Panc1 (cell line): ENCODE measurements around the gene ATAD2B.

ENCODE experiments used
- POLR2AphosphoS5 ChIP-seq: IDR thresholded peaks from 2 replicates; pipeline ENCODE4 v1.6.1; 2012; ENCODE audit warnings: mild to moderate bottlenecking, low read depth, low read length, moderate library complexity
- REST ChIP-seq, 2 experiments: IDR thresholded peaks; 2 replicates each; pipeline ENCODE4 v1.6.1; 2011 to 2012; ENCODE audit warnings: low read depth in 2 of 2, control low read depth in 1 of 2, low read length in 1 of 2, mild to moderate bottlenecking in 1 of 2, moderate library complexity in 1 of 2; ENCODE audit not compliant: insufficient read depth in 1 of 2
- SIN3A ChIP-seq: IDR thresholded peaks from 2 replicates; pipeline ENCODE4 v1.6.1; 2012; ENCODE audit warnings: low read depth, mild to moderate bottlenecking, low read length, moderate library complexity, borderline replicate concordance; ENCODE audit not compliant: insufficient read depth
- TCF7L2 ChIP-seq: IDR thresholded peaks from 2 replicates; pipeline ENCODE4 v1.6.1; 2011; ENCODE audit warnings: mild to moderate bottlenecking, low read depth, low read length, inconsistent platforms
- TF ChIP-seq, protein P1 (sequence below): fragments of 450-650 bp; IDR thresholded peaks from 2 replicates; pipeline ENCODE4 v1.5.1; 2017; ENCODE audit warnings: mild to moderate bottlenecking

- TF ChIP-seq, protein P1, sequence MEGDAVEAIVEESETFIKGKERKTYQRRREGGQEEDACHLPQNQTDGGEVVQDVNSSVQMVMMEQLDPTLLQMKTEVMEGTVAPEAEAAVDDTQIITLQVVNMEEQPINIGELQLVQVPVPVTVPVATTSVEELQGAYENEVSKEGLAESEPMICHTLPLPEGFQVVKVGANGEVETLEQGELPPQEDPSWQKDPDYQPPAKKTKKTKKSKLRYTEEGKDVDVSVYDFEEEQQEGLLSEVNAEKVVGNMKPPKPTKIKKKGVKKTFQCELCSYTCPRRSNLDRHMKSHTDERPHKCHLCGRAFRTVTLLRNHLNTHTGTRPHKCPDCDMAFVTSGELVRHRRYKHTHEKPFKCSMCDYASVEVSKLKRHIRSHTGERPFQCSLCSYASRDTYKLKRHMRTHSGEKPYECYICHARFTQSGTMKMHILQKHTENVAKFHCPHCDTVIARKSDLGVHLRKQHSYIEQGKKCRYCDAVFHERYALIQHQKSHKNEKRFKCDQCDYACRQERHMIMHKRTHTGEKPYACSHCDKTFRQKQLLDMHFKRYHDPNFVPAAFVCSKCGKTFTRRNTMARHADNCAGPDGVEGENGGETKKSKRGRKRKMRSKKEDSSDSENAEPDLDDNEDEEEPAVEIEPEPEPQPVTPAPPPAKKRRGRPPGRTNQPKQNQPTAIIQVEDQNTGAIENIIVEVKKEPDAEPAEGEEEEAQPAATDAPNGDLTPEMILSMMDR, result no peak
- TF ChIP-seq SIN3A (no peak), POLR2AphosphoS5 (no peak), REST (IDR thresholded peaks at IDR 0.05; ENCODE audit: insufficient read depth in 1 of 2, low read depth in 2 of 2, low read length in 1 of 2) (no peak), TCF7L2 (no peak)
Measured at GRCh38 chr2:23838581-23838980, 88.3 kb downstream of the ATAD2B start.
